WI38 (cell line): ENCODE data around the gene LAMB4.

Source experiments
- H3K4me3 ChIP-seq: 2 replicates; pipeline ENCODE4 v1.5.1; 2011; ENCODE audit warnings: low read depth, mild to moderate bottlenecking, control low read depth, low read length
- TF ChIP-seq, protein P1 (sequence below): IDR thresholded peaks from 2 replicates; pipeline ENCODE4 v1.5.1; 2012; ENCODE audit warnings: low read depth, mild to moderate bottlenecking, control low read depth, low read length

The LAMB4 gene

GRCh38 chr7:108016841-108017775, 113.1 kb downstream of the LAMB4 start:
- TF ChIP-seq, protein P1, sequence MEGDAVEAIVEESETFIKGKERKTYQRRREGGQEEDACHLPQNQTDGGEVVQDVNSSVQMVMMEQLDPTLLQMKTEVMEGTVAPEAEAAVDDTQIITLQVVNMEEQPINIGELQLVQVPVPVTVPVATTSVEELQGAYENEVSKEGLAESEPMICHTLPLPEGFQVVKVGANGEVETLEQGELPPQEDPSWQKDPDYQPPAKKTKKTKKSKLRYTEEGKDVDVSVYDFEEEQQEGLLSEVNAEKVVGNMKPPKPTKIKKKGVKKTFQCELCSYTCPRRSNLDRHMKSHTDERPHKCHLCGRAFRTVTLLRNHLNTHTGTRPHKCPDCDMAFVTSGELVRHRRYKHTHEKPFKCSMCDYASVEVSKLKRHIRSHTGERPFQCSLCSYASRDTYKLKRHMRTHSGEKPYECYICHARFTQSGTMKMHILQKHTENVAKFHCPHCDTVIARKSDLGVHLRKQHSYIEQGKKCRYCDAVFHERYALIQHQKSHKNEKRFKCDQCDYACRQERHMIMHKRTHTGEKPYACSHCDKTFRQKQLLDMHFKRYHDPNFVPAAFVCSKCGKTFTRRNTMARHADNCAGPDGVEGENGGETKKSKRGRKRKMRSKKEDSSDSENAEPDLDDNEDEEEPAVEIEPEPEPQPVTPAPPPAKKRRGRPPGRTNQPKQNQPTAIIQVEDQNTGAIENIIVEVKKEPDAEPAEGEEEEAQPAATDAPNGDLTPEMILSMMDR: peak; percentile 29; the same call in 1 of the 2 replicates
- H3K4me3 ChIP-seq: no peak overlapping the region

DNA sequence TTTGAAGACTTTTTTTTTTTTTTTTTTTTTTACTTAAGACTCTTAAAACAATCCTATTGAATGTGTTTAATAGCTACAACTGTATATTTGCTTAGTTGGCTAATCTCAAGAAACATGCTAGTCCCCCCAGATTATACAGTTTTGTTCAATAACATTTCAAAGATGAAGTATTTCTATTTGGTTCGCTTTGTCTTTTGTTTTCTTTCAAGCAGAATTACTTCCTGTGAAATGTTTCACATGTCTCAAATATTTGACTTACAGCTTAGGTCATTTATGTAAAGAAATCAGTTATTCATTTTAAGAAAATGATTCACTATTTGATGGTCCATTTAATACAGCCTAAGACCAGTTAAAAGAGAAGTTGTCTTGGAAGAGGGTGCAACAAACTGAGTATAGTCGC, 114.4 kb downstream of the LAMB4 start:
- no peak overlapping the region for H3K4me3 ChIP-seq
- TF ChIP-seq, protein P1: no peak

DNA sequence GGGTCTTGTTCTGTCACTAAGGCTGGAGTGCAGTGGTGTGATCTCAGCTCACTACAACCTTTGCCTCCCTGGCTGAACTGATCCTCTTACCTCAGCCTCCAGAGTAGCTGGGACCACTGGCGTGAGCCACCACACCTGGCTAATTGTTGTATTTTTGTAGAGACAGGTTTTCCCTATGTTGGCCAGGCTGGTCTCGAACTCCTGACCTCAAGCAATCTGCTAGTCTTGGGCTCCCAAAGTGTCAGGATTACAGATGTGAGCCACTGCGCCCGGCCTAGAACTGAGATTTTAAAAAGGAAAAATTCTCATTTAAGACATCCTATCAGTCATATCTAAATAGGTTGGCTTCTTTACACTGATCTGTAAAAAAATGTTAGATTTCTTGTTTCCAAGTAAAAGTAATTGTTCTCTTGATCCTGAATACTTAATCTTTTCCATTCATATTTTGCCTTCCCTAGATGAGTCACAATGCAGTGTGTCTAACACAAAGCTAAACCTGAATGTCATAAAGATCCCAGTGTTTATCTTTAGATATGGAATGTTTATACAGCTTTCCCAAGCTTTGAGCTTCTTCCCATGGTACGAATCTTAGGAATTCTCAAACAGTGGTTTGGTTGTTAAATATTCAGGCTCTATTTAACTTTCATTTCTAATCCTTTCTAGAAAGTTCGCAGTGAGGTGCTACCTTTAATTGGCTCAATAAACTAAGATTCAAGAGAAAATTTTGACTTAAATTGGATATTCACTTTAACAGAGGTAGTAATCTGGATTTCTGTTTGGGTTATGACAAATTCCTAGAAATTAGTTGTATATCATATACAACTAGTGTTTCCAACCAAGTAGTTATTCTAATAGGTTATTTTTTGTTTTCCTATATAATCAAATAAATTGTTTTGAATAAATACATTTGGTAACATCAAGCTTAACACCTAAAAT, 115.1 kb downstream of the LAMB4 start:
- no peak overlapping the region for H3K4me3 ChIP-seq
- TF ChIP-seq, protein P1: no peak

GRCh38 chr7:108014215-108014614, 115.9 kb downstream of the LAMB4 start:
- no peak overlapping the region for H3K4me3 ChIP-seq
- TF ChIP-seq, protein P1: no peak

DNA sequence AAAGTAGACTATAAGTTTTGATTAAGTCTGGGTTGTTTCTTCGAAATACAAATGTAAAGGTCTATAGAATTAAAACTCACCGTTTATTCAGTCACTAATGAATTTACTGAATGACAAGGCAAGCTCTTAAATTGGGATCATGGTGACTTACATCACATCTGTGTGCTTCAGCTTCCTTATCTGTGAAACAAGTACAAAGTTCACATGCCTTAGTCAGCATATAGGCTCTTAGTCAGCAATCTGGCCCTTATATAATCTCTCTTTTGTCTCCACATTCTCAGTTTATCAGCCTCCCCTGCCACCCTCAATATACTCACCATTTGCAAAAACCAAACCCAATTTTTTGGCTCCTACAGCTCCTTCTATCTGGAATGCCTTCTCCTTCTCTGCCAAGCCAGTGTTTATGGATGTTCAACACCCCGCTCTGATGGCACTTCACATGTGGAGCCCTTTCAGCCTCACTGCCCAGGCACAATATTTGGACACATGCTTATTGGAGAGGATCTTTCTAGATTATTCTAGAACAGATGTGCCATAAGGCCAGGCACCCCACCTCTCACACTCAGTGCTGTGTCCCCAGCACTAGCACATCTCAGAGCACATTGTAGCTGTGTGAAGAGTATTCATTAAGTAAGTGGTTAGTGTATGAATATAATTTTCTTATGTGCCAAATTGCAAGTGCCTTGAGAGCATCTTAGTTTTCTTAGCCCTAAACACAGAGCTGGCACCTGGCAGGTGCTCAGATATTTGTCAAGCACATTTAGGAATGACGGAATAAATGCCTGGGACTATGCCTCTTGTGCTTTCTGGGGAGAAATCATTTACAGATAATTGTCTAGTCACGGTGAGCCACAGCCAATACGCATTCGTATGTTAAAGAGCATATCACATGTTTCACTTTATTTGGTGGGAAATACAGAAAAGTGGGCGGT, 117.4 kb downstream of the LAMB4 start:
- no peak overlapping the region for H3K4me3 ChIP-seq
- TF ChIP-seq, protein P1: no peak

DNA sequence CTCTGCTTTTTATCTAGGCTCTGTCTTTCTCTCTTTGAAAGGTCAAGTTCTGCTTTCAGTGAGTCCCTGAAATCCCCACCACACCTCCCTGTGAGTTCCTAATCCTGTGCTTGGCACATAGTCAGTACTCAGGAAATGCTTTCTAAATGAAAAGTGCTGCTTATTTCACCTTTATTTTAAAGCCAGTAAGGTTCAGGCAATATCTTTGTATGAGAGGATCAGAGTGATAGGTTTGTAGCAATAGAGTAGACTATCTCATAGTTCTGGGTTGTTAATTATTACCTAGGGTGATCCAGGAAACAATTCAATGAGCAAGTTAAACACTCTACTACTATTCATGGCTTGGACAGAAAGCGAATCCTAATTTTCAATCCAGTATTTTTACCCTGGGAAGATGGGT, 119.8 kb downstream of the LAMB4 start:
- TF ChIP-seq, protein P1: no peak
- H3K4me3 ChIP-seq: no peak overlapping the region
